CD4-positive, alpha-beta T cell (primary cell): Measurements from ENCODE around the gene ZNF438. TPM values are rescaled to one million over a fixed set of nuclear protein-coding genes. Genes with fewer than 3 reads are reported as not detected.

Source experiments
- ATAC-seq: fragments of 200-7000 bp; cut with Tn5 transposase; one replicate; pipeline ENCODE4 v1.10.0; 2022; ENCODE audit warnings: mild to moderate bottlenecking; ENCODE audit not compliant: poor library complexity
- CTCF ChIA-PET: fragments of 350-600 bp; sonication (Branson Sonifier 250); formaldehyde crosslinking; loops from one replicate; lab custom pipeline; 2021; ENCODE audit warnings: antibody characterized with exemption, inconsistent platforms; lab: Charles Lee
- POLR2A ChIA-PET: fragments of 350-600 bp; sonication (Branson Sonifier 250); formaldehyde crosslinking; loops from one replicate; lab custom pipeline; 2021; ENCODE audit warnings: antibody characterized with exemption, inconsistent platforms; lab: Charles Lee
- DNase-seq, 14 experiments: peaks; one replicate each; pipeline ENCODE4 v3.0.0-alpha.2; 2013 to 2020; ENCODE audit warnings: mixed read lengths in 2 of 14
- H3K27ac ChIP-seq, 2 donors: one replicate each; pipeline versions ENCODE4 v1.5.1 to v1.7.0; 2013; ENCODE audit warnings: low read length in 2 of 2, low read depth in 1 of 2, mild to moderate bottlenecking in 1 of 2
- H3K27me3 ChIP-seq, 2 experiments: 1 replicate in 1 of 2; 2 replicates in 1 of 2; pipeline versions ENCODE4 v1.6.1 to v1.7.0; 2013; ENCODE audit warnings: low read length in 2 of 2, control low read depth in 1 of 2, mild to moderate bottlenecking in 1 of 2, moderate library complexity in 1 of 2; ENCODE audit not compliant: insufficient read depth in 2 of 2, control insufficient read depth in 1 of 2
- H3K36me3 ChIP-seq: one replicate; pipeline ENCODE4 v1.6.1; 2013; ENCODE audit warnings: low read length, control low read depth; ENCODE audit not compliant: insufficient read depth
- H3K4me1 ChIP-seq: one replicate; pipeline ENCODE4 v1.6.1; 2013; ENCODE audit warnings: low read length, control low read depth; ENCODE audit not compliant: insufficient read depth
- H3K4me3 ChIP-seq: one replicate; pipeline ENCODE4 v1.5.1; 2013; ENCODE audit warnings: mild to moderate bottlenecking, low read length, moderate library complexity
- H3K9me3 ChIP-seq, 2 experiments: 1 replicate in 1 of 2; 2 replicates in 1 of 2; pipeline versions ENCODE4 v1.6.1 to v1.7.0; 2013; ENCODE audit warnings: low read length in 2 of 2, mild to moderate bottlenecking in 2 of 2, control low read depth in 1 of 2, moderate library complexity in 1 of 2; ENCODE audit not compliant: control insufficient read depth in 1 of 2, insufficient read depth in 1 of 2
- H3K27ac Mint-ChIP-seq: one replicate; pipeline ENCODE4 v1.8.0; 2020; ENCODE audit warnings: mixed read lengths
- H3K27me3 Mint-ChIP-seq: one replicate; pipeline ENCODE4 v1.8.0; 2021; ENCODE audit warnings: mixed read lengths
- H3K36me3 Mint-ChIP-seq: one replicate; pipeline ENCODE4 v1.8.0; 2021; ENCODE audit warnings: low read depth, mixed read lengths
- H3K4me1 Mint-ChIP-seq: one replicate; pipeline ENCODE4 v1.8.0; 2021; ENCODE audit warnings: low read depth, mixed read lengths
- H3K4me3 Mint-ChIP-seq: one replicate; pipeline ENCODE4 v1.8.0; 2020; ENCODE audit warnings: mild to moderate bottlenecking, mixed read lengths
- H3K9me3 Mint-ChIP-seq: one replicate; pipeline ENCODE4 v1.8.0; 2020; ENCODE audit warnings: mixed read lengths
- intact Hi-C, 2 experiments: fragments of 100-400 bp; cut with DNase I in 1 of 2; cut with micrococcal nuclease in 1 of 2; formaldehyde crosslinking; loops; one replicate each; pipeline versions ENCODE4 v1.15.1 to v1.9.0; 2023 to 2025; cut with DNase I, micrococcal nuclease
- total RNA-seq, 174 experiments: library from RNA in 2 of 174; stranded (reverse) in 2 of 174; gene quantifications; one replicate each; pipeline ENCODE4 v1.2.3 and lab custom pipeline; 2021 to 2026
- TF ChIP-seq, protein P1 (sequence below): fragments of 200-600 bp; IDR thresholded peaks from one replicate; pipeline ENCODE4 v1.8.0; 2022; ENCODE audit warnings: antibody characterized with exemption, mild to moderate bottlenecking

The ZNF438 gene
- total RNA-seq, 2 experiments from 2014 or later, result 1.9 to 2.0 TPM

DNA sequence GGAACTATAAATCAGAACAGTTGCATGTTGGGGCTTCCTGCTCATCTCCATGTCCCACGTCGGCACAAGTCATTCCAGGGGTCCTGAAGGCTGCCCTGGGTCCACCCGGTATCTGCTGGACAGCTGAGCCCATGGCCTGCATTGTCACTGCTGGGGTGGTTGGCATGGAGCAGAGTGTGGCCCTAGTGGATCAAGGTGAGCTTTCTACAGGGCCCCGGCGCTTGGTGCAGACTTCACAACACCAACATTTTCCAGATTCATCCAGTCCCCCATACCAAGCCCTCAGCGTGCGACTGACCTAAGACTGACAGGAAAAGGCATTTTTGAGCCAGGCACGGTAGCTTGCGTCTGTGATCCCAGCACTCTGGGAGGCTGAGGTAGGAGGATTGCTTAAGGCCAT is 226.6 kb downstream of the ZNF438 start:
- CTCF ChIA-PET, result interaction anchor here (0.6 kb wide), 1 partner anchor 30 kb away, joined by 3 read pairs; no protein-coding TSS in a partner anchor
- H3K27me3 Mint-ChIP-seq, result no peaks in the 10 kb centered on the region

DNA sequence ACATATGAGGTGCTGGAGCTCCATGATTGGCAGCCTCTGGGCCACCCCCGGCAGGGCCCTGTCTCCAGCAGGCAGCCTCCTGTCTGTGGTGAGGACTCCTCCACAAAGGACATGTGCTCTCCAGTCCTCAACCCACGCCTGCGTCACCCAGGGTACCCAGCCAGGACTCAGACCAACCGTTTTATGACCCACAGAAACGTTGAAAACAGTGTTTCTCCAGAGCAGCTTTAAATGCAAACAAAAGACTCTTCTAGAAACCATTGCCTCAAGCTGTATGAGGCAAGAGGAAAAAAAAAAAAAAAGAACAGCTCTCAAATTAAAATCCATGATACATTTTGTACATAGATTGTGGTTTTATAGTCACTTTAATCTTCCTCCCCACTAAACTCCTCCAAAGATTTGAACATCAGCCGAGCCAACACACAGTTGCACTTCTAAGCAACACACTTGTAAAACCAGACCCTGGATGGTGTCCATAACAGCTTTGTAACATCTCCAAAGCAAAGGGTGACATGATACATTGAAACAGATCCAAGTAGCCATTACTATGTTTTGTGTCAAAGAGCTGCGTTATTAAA is 227.1 kb downstream of the ZNF438 start:
- peaks cover 3% of the 10 kb centered on the region for H3K4me1 ChIP-seq
- H3K36me3 Mint-ChIP-seq, result no peaks in the 10 kb centered on the region
- peaks cover 17% of the 10 kb centered on the region for H3K4me1 Mint-ChIP-seq
- POLR2A ChIA-PET, result interaction anchor here (1.2 kb wide), 1 partner anchor 20 kb away, joined by 3 read pairs; no protein-coding TSS in a partner anchor
- no peak for DNase-seq
- TF ChIP-seq, protein P1, sequence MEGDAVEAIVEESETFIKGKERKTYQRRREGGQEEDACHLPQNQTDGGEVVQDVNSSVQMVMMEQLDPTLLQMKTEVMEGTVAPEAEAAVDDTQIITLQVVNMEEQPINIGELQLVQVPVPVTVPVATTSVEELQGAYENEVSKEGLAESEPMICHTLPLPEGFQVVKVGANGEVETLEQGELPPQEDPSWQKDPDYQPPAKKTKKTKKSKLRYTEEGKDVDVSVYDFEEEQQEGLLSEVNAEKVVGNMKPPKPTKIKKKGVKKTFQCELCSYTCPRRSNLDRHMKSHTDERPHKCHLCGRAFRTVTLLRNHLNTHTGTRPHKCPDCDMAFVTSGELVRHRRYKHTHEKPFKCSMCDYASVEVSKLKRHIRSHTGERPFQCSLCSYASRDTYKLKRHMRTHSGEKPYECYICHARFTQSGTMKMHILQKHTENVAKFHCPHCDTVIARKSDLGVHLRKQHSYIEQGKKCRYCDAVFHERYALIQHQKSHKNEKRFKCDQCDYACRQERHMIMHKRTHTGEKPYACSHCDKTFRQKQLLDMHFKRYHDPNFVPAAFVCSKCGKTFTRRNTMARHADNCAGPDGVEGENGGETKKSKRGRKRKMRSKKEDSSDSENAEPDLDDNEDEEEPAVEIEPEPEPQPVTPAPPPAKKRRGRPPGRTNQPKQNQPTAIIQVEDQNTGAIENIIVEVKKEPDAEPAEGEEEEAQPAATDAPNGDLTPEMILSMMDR, result no peak
- no peaks in the 10 kb centered on the region for H3K36me3 ChIP-seq
- no peak for ATAC-seq
- H3K27ac ChIP-seq, result no peak overlapping the region
- CTCF ChIA-PET, result interaction anchor here (0.6 kb wide), 1 partner anchor 29 kb away, joined by 3 read pairs; no protein-coding TSS in a partner anchor
- no peaks in the 10 kb centered on the region for H3K9me3 Mint-ChIP-seq
- H3K27me3 ChIP-seq, result no peaks in the 10 kb centered on the region
- H3K9me3 ChIP-seq, result no peaks in the 10 kb centered on the region
- intact Hi-C loops, result no loop called here
- H3K4me3 Mint-ChIP-seq, result no peak overlapping the region
- H3K27ac Mint-ChIP-seq, result no peak overlapping the region
- no peaks in the 10 kb centered on the region for H3K27me3 Mint-ChIP-seq
- no peak overlapping the region for H3K4me3 ChIP-seq

More for the DNA sequence above, 226.6 kb downstream of the ZNF438 start:
- Histone ChIP-seq H3K4me3 (no peak overlapping the region), H3K36me3 (no peaks in the 10 kb centered on the region), H3K9me3 (no peaks in the 10 kb centered on the region), H3K4me1 (peaks cover 3% of the 10 kb centered on the region), H3K27me3 (no peaks in the 10 kb centered on the region), H3K27ac (no peak overlapping the region)
- TF ChIP-seq, protein P1, result no peak
- POLR2A ChIA-PET, result interaction anchor here (0.5 to 1.2 kb wide), 2 partner anchors 13 to 20 kb away, joined by 3 read pairs; no protein-coding TSS in a partner anchor
- no peak overlapping the region for H3K4me3 Mint-ChIP-seq
- no peaks in the 10 kb centered on the region for H3K36me3 Mint-ChIP-seq
- ATAC-seq (no peak), DNase-seq (no peak)
- H3K27ac Mint-ChIP-seq, result no peak overlapping the region
- peaks cover 17% of the 10 kb centered on the region for H3K4me1 Mint-ChIP-seq
- no peaks in the 10 kb centered on the region for H3K9me3 Mint-ChIP-seq
- intact Hi-C loops, result no loop called here

DNA sequence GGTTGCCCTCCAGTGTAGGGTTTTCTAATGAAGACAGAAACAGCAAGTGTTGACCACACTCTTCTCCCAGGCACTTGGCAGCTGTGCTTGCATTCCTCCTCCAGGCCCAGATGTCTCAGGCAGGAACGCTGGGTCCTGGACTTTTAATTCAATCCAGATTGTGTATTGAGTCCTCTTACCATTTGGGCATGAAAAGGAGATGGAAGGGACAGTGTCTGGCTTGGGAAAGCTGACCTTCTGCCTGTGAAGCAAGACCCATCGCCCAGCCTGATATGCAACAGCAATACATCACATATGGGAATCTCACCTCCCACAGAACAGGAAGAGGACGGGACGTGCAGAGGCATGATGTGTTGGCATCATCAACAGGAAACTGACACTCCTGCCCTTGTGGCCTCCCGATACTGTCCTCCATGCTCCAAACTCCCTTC is 227.8 kb downstream of the ZNF438 start:
- intact Hi-C loops, result no loop called here
- no peaks in the 10 kb centered on the region for H3K36me3 ChIP-seq
- ATAC-seq (no peak), DNase-seq (no peak)
- peaks cover 3% of the 10 kb centered on the region for H3K4me1 ChIP-seq
- Mint-ChIP-seq H3K27ac (no peak overlapping the region), H3K4me3 (no peak overlapping the region), H3K36me3 (no peaks in the 10 kb centered on the region), H3K4me1 (peaks cover 17% of the 10 kb centered on the region), H3K9me3 (no peaks in the 10 kb centered on the region), H3K27me3 (no peaks in the 10 kb centered on the region)
- no peaks in the 10 kb centered on the region for H3K9me3 ChIP-seq
- no peak overlapping the region for H3K4me3 ChIP-seq
- ChIA-PET CTCF (no interaction called here), POLR2A (no interaction called here)
- TF ChIP-seq, protein P1, result no peak
- no peak overlapping the region for H3K27ac ChIP-seq
- no peaks in the 10 kb centered on the region for H3K27me3 ChIP-seq
